Calu3 (cell line): Measurements from ENCODE around the gene UBXN4. TPM values are rescaled to one million over a fixed set of nuclear protein-coding genes. Genes with fewer than 3 reads are reported as not detected.
"Not testable (repeated sequence)": the region's sequence is repeated elsewhere in the genome, so short reads cannot be mapped to it uniquely, and the experiment has no call there.

ENCODE experiments used
- BruUV-seq: library from RNA; stranded (reverse); fragments of 400-500 nt; replicated peaks from 2 replicates; lab custom pipeline; 2021; lab: Mats Ljungman, UMichigan
- CTCF ChIA-PET: fragments of 300-600 bp; sonication (Branson Sonifier 250); formaldehyde crosslinking; loops from one replicate; lab custom pipeline; 2022; ENCODE audit warnings: antibody characterized with exemption; lab: Charles Lee
- DNase-seq: peaks from one replicate; pipeline ENCODE4 v3.0.0; 2022
- H3K27ac Mint-ChIP-seq: one replicate; pipeline ENCODE4 v1.8.0; 2022; ENCODE audit warnings: mixed read lengths; ENCODE audit not compliant: unreplicated experiment
- H3K27me3 Mint-ChIP-seq: one replicate; pipeline ENCODE4 v1.8.0; 2022; ENCODE audit warnings: mixed read lengths; ENCODE audit not compliant: unreplicated experiment
- H3K36me3 Mint-ChIP-seq: one replicate; pipeline ENCODE4 v1.8.0; 2022; ENCODE audit warnings: mild to moderate bottlenecking, moderate library complexity, mixed read lengths; ENCODE audit not compliant: insufficient read depth, unreplicated experiment
- H3K4me1 Mint-ChIP-seq: one replicate; pipeline ENCODE4 v1.8.0; 2022; ENCODE audit warnings: mild to moderate bottlenecking, low read depth, mixed read lengths; ENCODE audit not compliant: unreplicated experiment
- H3K4me3 Mint-ChIP-seq: one replicate; pipeline ENCODE4 v1.8.0; 2022; ENCODE audit warnings: mild to moderate bottlenecking, low read depth, moderate library complexity, mixed read lengths; ENCODE audit not compliant: unreplicated experiment
- H3K9me3 Mint-ChIP-seq: one replicate; pipeline ENCODE4 v1.8.0; 2022; ENCODE audit warnings: low read depth, mixed read lengths; ENCODE audit not compliant: unreplicated experiment
- CTCF ChIP-seq: fragments of 200-600 bp; IDR thresholded peaks from one replicate; pipeline ENCODE4 v1.8.0; 2022; ENCODE audit warnings: antibody characterized with exemption; ENCODE audit not compliant: unreplicated experiment
- intact Hi-C: fragments of 100-400 bp; cut with micrococcal nuclease; formaldehyde crosslinking; loops from one replicate; pipeline ENCODE4 v1.10.0; 2022; ENCODE audit not compliant: unreplicated experiment
- total RNA-seq: library from RNA; stranded (reverse); gene quantifications from 2 replicates; pipeline ENCODE4 v1.2.3, GENCODE V29; 2022

The UBXN4 gene
- total RNA-seq, 1 experiment from 2014 or later = 94.4 TPM

DNA sequence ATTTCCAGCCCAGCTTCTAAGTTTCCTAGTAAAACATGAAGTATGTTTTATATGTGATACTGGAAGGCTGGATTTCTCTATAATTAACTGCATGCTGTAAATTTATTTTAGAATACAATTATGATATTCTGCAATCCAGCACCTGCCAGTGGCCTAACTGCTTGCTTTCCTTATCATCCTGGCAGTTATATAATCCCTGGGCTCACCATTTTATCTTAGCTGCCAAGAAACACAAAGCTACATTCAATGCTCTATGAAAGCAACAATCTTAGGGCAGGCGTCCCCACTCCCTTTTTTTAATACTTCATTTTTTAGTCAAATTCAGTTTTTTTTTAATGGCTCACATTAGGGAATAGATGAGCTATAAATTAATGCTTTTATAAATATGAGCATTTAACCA is 38.4 kb upstream of the UBXN4 start:
- BruUV-seq = no TSS peak
- H3K27ac Mint-ChIP-seq = no peak overlapping the region
- H3K36me3 Mint-ChIP-seq = no peaks in the 10 kb centered on the region
- no peak overlapping the region for H3K4me3 Mint-ChIP-seq
- no peaks in the 10 kb centered on the region for H3K4me1 Mint-ChIP-seq
- H3K9me3 Mint-ChIP-seq = no peaks in the 10 kb centered on the region
- CTCF ChIA-PET = no interaction called here
- TF ChIP-seq CTCF = no peak
- H3K27me3 Mint-ChIP-seq = no peaks in the 10 kb centered on the region
- no peak for DNase-seq
- intact Hi-C loops = no loop called here

- H3K9me3 Mint-ChIP-seq, H3K4me1 Mint-ChIP-seq, intact Hi-C loops, H3K27me3 Mint-ChIP-seq, H3K27ac Mint-ChIP-seq, H3K36me3 Mint-ChIP-seq, BruUV-seq, DNase-seq, H3K4me3 Mint-ChIP-seq: not testable (repeated sequence)
- CTCF ChIA-PET = interaction anchor here (0.6 kb wide), 1 partner anchor 78 kb away, joined by 3 read pairs; no protein-coding TSS in a partner anchor
Observed at GRCh38 chr2:135704075-135704474, 37.6 kb upstream of the UBXN4 start.

DNA sequence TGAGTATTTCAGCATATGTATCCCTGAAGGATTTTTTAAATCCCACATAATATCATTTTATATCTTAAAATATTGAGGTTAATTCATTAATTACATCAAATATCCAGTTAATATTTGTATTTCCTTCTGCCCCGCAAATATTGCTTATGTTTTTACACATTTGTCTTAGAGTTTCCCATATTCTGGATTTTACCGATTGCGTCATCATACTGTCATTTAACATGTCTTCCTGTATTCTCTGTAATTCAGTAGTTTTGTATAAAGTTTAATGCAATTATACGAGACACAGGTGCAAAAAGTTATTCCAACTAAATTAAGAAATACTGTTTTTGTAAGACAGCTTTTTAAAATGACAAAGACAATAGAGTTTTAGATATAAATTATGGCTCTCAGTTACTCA is 33.5 kb upstream of the UBXN4 start:
- BruUV-seq = no TSS peak
- no peak for DNase-seq
- H3K9me3 Mint-ChIP-seq = no peaks in the 10 kb centered on the region
- H3K27me3 Mint-ChIP-seq = no peaks in the 10 kb centered on the region
- H3K36me3 Mint-ChIP-seq = peaks cover 7% of the 10 kb centered on the region
- intact Hi-C loops = no loop called here
- no peak for TF ChIP-seq CTCF
- no peaks in the 10 kb centered on the region for H3K4me1 Mint-ChIP-seq
- CTCF ChIA-PET = no interaction called here
- H3K4me3 Mint-ChIP-seq = no peak overlapping the region
- no peak overlapping the region for H3K27ac Mint-ChIP-seq

DNA sequence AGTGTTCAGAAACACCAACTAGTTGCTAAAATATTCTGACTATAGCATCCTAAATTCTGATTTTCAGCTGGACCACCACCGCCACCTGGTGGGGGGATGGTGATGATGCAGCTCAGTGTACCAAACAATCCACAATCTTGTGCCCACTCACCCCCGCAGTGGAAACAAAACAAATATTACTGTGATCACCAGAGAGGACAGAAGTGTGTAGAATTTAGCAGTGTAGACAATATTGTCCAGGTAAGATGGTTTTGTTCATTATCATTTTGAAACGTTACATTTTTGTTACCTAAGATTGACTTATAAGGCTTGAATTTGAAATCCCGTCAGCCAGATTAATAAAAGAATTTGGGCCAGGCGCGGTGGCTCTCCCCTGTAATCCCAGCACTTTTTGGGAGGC is 31.7 kb upstream of the UBXN4 start:
- no peak overlapping the region for H3K4me3 Mint-ChIP-seq
- no peaks in the 10 kb centered on the region for H3K27me3 Mint-ChIP-seq
- no TSS peak for BruUV-seq
- no peaks in the 10 kb centered on the region for H3K4me1 Mint-ChIP-seq
- peak; percentile 70 for DNase-seq
- no peaks in the 10 kb centered on the region for H3K9me3 Mint-ChIP-seq
- intact Hi-C loops = loop anchor here (1.0 kb wide), 3 partner anchors 237 to 721 kb away; no protein-coding TSS in a partner anchor
- CTCF ChIA-PET = interaction anchor here (1.3 to 2.5 kb wide), 3 partner anchors 237 to 721 kb away, joined by 12 to 29 read pairs (median 16); no protein-coding TSS in a partner anchor
- H3K36me3 Mint-ChIP-seq = peaks cover 7% of the 10 kb centered on the region
- no peak overlapping the region for H3K27ac Mint-ChIP-seq
- peak; percentile 77 for TF ChIP-seq CTCF

DNA sequence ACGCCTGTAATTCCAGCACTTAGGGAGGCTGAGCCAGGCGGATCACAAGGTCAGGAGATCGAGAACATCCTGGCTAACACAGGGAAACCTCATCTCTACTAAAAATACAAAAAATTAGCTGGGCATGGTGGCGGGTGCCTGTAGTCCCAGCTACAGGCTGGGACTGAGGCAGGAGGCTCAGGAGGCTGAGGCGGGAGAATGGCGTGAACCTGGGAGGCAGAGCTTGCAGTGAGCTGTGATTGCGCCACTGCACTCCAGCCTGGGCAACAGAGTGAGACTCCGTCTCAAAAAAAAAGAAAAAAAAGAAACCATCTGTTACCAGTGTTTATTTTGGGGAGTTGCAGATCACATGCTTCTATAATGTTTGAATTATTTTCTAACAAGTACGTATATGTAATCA is 26.6 kb upstream of the UBXN4 start:
- DNase-seq, H3K27me3 Mint-ChIP-seq, CTCF ChIA-PET, H3K27ac Mint-ChIP-seq, H3K4me3 Mint-ChIP-seq, H3K36me3 Mint-ChIP-seq, BruUV-seq, H3K4me1 Mint-ChIP-seq, intact Hi-C loops, H3K9me3 Mint-ChIP-seq: not testable (repeated sequence)
